GM12878 (cell line): ENCODE results near the gene CASP10. TPM values are rescaled to one million over a fixed set of nuclear protein-coding genes. Genes with fewer than 3 reads are reported as not detected.

ENCODE experiments used
- EZH2 ChIP-seq: IDR thresholded peaks from 2 replicates; pipeline ENCODE4 v1.6.1; 2012; ENCODE audit warnings: low read depth, mild to moderate bottlenecking, control low read depth, inconsistent platforms, low read length, borderline replicate concordance; ENCODE audit not compliant: control insufficient read depth
- IRF4 ChIP-seq: IDR thresholded peaks from 2 replicates; pipeline ENCODE4 v1.6.1; 2011; ENCODE audit warnings: low read depth, low read length
- KLF5 ChIP-seq: fragments of 450-650 bp; IDR thresholded peaks from 2 replicates; pipeline ENCODE4 v1.6.1; 2014; ENCODE audit warnings: mild to moderate bottlenecking; ENCODE audit not compliant: partially characterized antibody
- MYC ChIP-seq: IDR thresholded peaks from 2 replicates; pipeline ENCODE4 v1.6.1; 2011; ENCODE audit warnings: mild to moderate bottlenecking, low read length, moderate library complexity, inconsistent platforms; ENCODE audit not compliant: insufficient read depth, insufficient replicate concordance, insufficient read length, severe bottlenecking
- PAX8 ChIP-seq: fragments of 450-650 bp; IDR thresholded peaks from 2 replicates; pipeline ENCODE4 v1.6.1; 2017; ENCODE audit warnings: mild to moderate bottlenecking, moderate library complexity
- POLR2A ChIP-seq: IDR thresholded peaks from 2 replicates; pipeline ENCODE4 v1.6.1; 2011; ENCODE audit warnings: low read depth, mild to moderate bottlenecking, low read length
- STAT1 ChIP-seq: fragments of 450-650 bp; conservative IDR thresholded peaks from 2 replicates; pipeline ENCODE4 v1.6.1; 2014; ENCODE audit warnings: antibody characterized with exemption, mild to moderate bottlenecking
- ZNF622 ChIP-seq: fragments of 450-650 bp; IDR thresholded peaks from 2 replicates; pipeline ENCODE4 v1.6.1; 2017; ENCODE audit warnings: mild to moderate bottlenecking, inconsistent platforms
- ZSCAN29 ChIP-seq: fragments of 450-650 bp; IDR thresholded peaks from 2 replicates; pipeline ENCODE4 v1.6.1; 2017; ENCODE audit warnings: mild to moderate bottlenecking, moderate library complexity
- polyA plus RNA-seq, 11 experiments: library from polyadenylated mRNA; depleted of rRNA in 4 of 11; unstranded in 6 of 11; stranded (reverse) in 5 of 11; fragments of >200 nt; fragmentation: Nextera tagmentation in 4 of 11; fragmentation: Illumina TruSeq in 1 of 11; extraction: Ambion mirVana in 4 of 11; extraction: Trizol in 1 of 11; gene quantifications; 1 replicate in 1 of 11; 2 replicates in 10 of 11; pipeline versions ENCODE4 v1.2.1 to v1.2.3, GENCODE V29; 2011 to 2016; ENCODE audit warnings: inconsistent platforms in 2 of 11, missing spikeins in 2 of 11, low read depth in 1 of 11
- total RNA-seq, 4 experiments: library from RNA; depleted of rRNA in 3 of 4; stranded (reverse); fragments of >200 nt in 3 of 4; fragmentation: Illumina TruSeq in 1 of 4; extraction: Trizol in 1 of 4; gene quantifications; 2 replicates each; pipeline versions ENCODE4 v1.2.1 to v1.2.3, GENCODE V29; 2013 to 2021
- TF ChIP-seq, protein P1 (sequence below), 3 experiments: IDR thresholded peaks in 2 of 3; conservative IDR thresholded peaks in 1 of 3; 2 replicates each; pipeline ENCODE4 v1.5.1; 2011; ENCODE audit warnings: low read depth in 3 of 3, low read length in 3 of 3, mild to moderate bottlenecking in 3 of 3, control low read depth in 2 of 3, moderate library complexity in 2 of 3, inconsistent platforms in 1 of 3, mixed read lengths in 1 of 3; ENCODE audit not compliant: control insufficient read depth in 2 of 3, insufficient read depth in 1 of 3; ENCODE audit errors: extremely low read depth in 1 of 3
- TF ChIP-seq, protein P2 (sequence below): IDR thresholded peaks from 2 replicates; pipeline ENCODE4 v1.6.1; 2012; ENCODE audit warnings: low read depth, low read length, improper control_type of control experiment
- TF ChIP-seq, protein P3 (sequence below): IDR thresholded peaks from 2 replicates; pipeline ENCODE4 v1.6.1; 2011; ENCODE audit warnings: borderline replicate concordance, low read depth, mild to moderate bottlenecking, moderate library complexity, low read length; ENCODE audit not compliant: insufficient read depth, poor library complexity, severe bottlenecking
- TF ChIP-seq, protein P4 (sequence below): IDR thresholded peaks from 2 replicates; pipeline ENCODE4 v1.6.1; 2012; ENCODE audit warnings: improper control_type of control experiment, low read depth, low read length; ENCODE audit not compliant: insufficient replicate concordance
- TF ChIP-seq, protein P5 (sequence below): fragments of 450-650 bp; IDR thresholded peaks from 2 replicates; pipeline ENCODE4 v1.6.1; 2017; ENCODE audit warnings: mild to moderate bottlenecking, moderate library complexity

The CASP10 gene
- total and polyA plus RNA-seq, 10 of the 15 experiments (the other 5 are each of a cell fraction or from before 2014, with no cell fraction given) = 7.2 to 14.1 (median 10.8) TPM

DNA sequence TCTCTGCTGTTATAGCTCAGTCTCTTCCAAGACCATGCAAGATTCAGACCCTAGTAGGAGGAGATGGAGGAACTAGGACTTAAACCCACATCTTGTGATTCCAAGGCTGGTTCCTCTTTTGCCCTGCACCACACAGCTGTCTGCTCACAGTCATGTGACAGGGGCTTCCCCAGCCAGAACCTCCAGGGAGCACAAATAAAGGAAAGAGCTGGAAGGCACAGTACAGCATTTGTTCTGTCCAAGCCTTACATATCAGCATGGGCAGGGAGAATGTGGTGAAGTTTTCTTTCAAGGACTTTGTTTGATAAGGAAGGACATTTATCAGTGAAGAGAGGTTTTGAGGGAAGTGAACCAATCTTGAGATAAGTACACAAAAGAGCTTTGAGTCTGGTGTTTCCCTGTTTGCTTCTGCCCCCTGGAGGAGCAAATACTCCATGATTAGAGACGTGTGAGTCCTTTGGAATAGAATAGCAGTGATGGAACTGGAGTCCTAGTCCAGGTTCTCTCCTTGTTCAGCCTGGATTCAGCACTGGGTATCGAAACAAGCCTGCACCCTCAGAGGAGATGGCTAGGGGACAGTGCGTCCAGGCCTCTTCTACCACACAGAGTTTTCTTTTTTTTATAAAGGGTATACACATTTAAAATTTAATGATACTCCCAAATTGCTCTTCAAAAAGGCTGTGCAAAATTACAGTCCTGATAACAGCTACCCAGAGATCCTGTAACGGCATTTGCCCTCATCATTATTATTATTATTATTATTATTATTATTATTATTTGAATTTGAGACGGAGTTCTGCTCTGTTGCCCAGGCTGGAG, 24.6 kb upstream of the CASP10 start (continued):
- TF ChIP-seq, protein P1, sequence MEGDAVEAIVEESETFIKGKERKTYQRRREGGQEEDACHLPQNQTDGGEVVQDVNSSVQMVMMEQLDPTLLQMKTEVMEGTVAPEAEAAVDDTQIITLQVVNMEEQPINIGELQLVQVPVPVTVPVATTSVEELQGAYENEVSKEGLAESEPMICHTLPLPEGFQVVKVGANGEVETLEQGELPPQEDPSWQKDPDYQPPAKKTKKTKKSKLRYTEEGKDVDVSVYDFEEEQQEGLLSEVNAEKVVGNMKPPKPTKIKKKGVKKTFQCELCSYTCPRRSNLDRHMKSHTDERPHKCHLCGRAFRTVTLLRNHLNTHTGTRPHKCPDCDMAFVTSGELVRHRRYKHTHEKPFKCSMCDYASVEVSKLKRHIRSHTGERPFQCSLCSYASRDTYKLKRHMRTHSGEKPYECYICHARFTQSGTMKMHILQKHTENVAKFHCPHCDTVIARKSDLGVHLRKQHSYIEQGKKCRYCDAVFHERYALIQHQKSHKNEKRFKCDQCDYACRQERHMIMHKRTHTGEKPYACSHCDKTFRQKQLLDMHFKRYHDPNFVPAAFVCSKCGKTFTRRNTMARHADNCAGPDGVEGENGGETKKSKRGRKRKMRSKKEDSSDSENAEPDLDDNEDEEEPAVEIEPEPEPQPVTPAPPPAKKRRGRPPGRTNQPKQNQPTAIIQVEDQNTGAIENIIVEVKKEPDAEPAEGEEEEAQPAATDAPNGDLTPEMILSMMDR (IDR thresholded peaks at IDR 0.05 in 2 of 3, conservative IDR thresholded peaks at IDR 0.05 in 1 of 3; ENCODE audit: control insufficient read depth in 2 of 3, extremely low read depth in 1 of 3, insufficient read depth in 1 of 3, low read depth in 3 of 3, low read length in 3 of 3) = peak; percentile 62 to 76 (median 66)
- TF ChIP-seq KLF5 (no peak), MYC (no peak), EZH2 (no peak), ZSCAN29 (no peak), POLR2A (no peak), STAT1 (no peak; the same call in 1 of the 2 replicates), ZNF622 (no peak), PAX8 (no peak), IRF4 (peak; percentile 33)
- TF ChIP-seq, protein P2, sequence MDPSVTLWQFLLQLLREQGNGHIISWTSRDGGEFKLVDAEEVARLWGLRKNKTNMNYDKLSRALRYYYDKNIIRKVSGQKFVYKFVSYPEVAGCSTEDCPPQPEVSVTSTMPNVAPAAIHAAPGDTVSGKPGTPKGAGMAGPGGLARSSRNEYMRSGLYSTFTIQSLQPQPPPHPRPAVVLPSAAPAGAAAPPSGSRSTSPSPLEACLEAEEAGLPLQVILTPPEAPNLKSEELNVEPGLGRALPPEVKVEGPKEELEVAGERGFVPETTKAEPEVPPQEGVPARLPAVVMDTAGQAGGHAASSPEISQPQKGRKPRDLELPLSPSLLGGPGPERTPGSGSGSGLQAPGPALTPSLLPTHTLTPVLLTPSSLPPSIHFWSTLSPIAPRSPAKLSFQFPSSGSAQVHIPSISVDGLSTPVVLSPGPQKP = no peak
- TF ChIP-seq, protein P3, sequence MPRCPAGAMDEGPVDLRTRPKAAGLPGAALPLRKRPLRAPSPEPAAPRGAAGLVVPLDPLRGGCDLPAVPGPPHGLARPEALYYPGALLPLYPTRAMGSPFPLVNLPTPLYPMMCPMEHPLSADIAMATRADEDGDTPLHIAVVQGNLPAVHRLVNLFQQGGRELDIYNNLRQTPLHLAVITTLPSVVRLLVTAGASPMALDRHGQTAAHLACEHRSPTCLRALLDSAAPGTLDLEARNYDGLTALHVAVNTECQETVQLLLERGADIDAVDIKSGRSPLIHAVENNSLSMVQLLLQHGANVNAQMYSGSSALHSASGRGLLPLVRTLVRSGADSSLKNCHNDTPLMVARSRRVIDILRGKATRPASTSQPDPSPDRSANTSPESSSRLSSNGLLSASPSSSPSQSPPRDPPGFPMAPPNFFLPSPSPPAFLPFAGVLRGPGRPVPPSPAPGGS = no peak
- TF ChIP-seq, protein P4, sequence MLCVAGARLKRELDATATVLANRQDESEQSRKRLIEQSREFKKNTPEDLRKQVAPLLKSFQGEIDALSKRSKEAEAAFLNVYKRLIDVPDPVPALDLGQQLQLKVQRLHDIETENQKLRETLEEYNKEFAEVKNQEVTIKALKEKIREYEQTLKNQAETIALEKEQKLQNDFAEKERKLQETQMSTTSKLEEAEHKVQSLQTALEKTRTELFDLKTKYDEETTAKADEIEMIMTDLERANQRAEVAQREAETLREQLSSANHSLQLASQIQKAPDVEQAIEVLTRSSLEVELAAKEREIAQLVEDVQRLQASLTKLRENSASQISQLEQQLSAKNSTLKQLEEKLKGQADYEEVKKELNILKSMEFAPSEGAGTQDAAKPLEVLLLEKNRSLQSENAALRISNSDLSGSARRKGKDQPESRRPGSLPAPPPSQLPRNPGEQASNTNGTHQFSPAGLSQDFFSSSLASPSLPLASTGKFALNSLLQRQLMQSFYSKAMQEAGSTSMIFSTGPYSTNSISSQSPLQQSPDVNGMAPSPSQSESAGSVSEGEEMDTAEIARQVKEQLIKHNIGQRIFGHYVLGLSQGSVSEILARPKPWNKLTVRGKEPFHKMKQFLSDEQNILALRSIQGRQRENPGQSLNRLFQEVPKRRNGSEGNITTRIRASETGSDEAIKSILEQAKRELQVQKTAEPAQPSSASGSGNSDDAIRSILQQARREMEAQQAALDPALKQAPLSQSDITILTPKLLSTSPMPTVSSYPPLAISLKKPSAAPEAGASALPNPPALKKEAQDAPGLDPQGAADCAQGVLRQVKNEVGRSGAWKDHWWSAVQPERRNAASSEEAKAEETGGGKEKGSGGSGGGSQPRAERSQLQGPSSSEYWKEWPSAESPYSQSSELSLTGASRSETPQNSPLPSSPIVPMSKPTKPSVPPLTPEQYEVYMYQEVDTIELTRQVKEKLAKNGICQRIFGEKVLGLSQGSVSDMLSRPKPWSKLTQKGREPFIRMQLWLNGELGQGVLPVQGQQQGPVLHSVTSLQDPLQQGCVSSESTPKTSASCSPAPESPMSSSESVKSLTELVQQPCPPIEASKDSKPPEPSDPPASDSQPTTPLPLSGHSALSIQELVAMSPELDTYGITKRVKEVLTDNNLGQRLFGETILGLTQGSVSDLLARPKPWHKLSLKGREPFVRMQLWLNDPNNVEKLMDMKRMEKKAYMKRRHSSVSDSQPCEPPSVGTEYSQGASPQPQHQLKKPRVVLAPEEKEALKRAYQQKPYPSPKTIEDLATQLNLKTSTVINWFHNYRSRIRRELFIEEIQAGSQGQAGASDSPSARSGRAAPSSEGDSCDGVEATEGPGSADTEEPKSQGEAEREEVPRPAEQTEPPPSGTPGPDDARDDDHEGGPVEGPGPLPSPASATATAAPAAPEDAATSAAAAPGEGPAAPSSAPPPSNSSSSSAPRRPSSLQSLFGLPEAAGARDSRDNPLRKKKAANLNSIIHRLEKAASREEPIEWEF = peak; percentile 51
- TF ChIP-seq, protein P5, sequence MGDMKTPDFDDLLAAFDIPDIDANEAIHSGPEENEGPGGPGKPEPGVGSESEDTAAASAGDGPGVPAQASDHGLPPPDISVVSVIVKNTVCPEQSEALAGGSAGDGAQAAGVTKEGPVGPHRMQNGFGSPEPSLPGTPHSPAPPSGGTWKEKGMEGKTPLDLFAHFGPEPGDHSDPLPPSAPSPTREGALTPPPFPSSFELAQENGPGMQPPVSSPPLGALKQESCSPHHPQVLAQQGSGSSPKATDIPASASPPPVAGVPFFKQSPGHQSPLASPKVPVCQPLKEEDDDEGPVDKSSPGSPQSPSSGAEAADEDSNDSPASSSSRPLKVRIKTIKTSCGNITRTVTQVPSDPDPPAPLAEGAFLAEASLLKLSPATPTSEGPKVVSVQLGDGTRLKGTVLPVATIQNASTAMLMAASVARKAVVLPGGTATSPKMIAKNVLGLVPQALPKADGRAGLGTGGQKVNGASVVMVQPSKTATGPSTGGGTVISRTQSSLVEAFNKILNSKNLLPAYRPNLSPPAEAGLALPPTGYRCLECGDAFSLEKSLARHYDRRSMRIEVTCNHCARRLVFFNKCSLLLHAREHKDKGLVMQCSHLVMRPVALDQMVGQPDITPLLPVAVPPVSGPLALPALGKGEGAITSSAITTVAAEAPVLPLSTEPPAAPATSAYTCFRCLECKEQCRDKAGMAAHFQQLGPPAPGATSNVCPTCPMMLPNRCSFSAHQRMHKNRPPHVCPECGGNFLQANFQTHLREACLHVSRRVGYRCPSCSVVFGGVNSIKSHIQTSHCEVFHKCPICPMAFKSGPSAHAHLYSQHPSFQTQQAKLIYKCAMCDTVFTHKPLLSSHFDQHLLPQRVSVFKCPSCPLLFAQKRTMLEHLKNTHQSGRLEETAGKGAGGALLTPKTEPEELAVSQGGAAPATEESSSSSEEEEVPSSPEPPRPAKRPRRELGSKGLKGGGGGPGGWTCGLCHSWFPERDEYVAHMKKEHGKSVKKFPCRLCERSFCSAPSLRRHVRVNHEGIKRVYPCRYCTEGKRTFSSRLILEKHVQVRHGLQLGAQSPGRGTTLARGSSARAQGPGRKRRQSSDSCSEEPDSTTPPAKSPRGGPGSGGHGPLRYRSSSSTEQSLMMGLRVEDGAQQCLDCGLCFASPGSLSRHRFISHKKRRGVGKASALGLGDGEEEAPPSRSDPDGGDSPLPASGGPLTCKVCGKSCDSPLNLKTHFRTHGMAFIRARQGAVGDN = peak; percentile 71; the same call in 1 of the 2 replicates
